Measurements from ENCODE around the gene HSPA4.

DNA sequence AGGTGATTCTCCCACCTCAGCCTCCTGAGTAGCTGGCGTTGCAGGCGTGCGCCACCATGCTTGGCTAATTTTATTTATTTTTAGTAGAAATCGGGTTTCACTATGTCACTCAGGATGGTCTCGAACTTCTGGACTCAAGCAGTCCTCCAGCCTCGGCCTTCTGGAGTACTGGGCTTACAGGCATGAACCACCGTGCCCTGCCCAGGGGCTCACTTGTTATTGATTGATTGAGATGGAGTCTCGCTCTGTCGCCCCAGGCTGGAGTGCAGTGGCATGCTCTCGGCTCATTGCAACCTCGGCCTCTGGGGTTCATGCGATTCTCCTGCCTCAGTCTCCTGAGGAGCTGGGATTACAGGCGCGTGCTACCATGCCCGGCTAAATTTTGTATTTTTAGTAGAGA is 1.6 kb downstream of the HSPA4 start:
- no peak for TF ChIP-seq EP300 (IDR thresholded peaks at IDR 0.05)
- no peak for TF ChIP-seq POLR2A (IDR thresholded peaks at IDR 0.05)
- TF ChIP-seq, protein P1, sequence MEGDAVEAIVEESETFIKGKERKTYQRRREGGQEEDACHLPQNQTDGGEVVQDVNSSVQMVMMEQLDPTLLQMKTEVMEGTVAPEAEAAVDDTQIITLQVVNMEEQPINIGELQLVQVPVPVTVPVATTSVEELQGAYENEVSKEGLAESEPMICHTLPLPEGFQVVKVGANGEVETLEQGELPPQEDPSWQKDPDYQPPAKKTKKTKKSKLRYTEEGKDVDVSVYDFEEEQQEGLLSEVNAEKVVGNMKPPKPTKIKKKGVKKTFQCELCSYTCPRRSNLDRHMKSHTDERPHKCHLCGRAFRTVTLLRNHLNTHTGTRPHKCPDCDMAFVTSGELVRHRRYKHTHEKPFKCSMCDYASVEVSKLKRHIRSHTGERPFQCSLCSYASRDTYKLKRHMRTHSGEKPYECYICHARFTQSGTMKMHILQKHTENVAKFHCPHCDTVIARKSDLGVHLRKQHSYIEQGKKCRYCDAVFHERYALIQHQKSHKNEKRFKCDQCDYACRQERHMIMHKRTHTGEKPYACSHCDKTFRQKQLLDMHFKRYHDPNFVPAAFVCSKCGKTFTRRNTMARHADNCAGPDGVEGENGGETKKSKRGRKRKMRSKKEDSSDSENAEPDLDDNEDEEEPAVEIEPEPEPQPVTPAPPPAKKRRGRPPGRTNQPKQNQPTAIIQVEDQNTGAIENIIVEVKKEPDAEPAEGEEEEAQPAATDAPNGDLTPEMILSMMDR (IDR thresholded peaks at IDR 0.05) = no peak
